LNCaP clone FGC (cell line): ENCODE results near the gene BRIX1.

Experiments used
- DNase-seq: peaks from one replicate; pipeline ENCODE4 v3.0.0-alpha.2; 2011; ENCODE audit warnings: low read depth
- H3K4me3 ChIP-seq: 2 replicates; pipeline ENCODE4 v1.5.1; 2011; ENCODE audit warnings: mild to moderate bottlenecking, low read depth, low read length, control low read depth
- TF ChIP-seq, protein P1 (sequence below): IDR thresholded peaks from 2 replicates; pipeline ENCODE4 v1.5.1; 2012; ENCODE audit warnings: mild to moderate bottlenecking; ENCODE audit not compliant: control insufficient read depth, insufficient read depth; ENCODE audit errors: extremely low read depth

BRIX1 gene

DNA sequence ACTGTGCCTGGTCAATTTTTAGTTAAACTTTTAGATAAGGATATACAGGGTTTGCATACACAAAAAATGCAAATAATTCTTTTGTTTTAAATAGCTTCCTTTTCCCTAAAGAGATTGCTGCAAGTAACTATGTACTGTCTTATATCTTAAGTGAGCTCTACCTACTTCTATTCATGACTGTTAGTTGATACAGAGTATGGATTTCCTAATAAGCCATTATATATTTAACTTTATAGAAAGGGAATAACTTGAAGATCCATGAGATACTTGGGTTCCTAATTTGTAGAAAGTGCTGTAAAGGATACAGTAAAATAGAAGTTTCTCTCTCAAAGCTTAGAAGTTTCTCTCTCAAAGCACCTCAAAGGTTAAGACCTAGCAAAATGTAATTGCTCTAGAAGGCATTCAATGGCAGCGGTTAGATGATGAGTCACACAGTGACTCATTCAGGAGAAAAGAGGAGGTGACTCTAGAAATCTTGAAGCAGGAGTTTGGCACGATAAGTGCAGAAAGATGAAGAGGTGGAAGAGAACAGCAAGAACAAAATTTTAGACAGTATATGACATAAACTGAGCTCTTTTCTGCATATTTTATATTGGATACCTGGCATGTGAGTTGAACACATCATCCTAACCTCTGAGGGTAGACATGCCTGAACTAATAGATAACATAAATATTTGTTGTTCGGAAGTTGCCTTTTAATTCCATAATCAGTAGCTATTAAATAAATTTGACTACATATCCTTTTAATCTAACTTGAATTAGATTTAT lies 8.4 kb downstream of the BRIX1 start:
- no peak overlapping the region for H3K4me3 ChIP-seq
- DNase-seq: no peak
- TF ChIP-seq, protein P1, sequence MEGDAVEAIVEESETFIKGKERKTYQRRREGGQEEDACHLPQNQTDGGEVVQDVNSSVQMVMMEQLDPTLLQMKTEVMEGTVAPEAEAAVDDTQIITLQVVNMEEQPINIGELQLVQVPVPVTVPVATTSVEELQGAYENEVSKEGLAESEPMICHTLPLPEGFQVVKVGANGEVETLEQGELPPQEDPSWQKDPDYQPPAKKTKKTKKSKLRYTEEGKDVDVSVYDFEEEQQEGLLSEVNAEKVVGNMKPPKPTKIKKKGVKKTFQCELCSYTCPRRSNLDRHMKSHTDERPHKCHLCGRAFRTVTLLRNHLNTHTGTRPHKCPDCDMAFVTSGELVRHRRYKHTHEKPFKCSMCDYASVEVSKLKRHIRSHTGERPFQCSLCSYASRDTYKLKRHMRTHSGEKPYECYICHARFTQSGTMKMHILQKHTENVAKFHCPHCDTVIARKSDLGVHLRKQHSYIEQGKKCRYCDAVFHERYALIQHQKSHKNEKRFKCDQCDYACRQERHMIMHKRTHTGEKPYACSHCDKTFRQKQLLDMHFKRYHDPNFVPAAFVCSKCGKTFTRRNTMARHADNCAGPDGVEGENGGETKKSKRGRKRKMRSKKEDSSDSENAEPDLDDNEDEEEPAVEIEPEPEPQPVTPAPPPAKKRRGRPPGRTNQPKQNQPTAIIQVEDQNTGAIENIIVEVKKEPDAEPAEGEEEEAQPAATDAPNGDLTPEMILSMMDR: no peak

DNA sequence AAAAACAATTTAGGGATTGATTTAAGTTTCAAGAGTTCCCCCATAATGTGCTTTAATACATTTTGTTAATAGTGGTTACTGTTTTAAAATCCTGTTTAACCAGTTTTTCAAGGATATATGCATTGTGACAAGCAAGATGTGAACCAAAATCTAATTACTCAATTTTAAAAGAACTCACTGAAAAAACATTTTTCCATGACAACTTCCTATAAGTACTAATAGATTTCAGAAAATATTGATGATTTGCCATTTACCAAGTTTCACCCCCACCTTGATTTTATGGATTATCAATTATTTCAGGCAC lies 8.9 kb downstream of the BRIX1 start:
- no peak overlapping the region for H3K4me3 ChIP-seq
- no peak for DNase-seq
- TF ChIP-seq, protein P1: no peak

DNA sequence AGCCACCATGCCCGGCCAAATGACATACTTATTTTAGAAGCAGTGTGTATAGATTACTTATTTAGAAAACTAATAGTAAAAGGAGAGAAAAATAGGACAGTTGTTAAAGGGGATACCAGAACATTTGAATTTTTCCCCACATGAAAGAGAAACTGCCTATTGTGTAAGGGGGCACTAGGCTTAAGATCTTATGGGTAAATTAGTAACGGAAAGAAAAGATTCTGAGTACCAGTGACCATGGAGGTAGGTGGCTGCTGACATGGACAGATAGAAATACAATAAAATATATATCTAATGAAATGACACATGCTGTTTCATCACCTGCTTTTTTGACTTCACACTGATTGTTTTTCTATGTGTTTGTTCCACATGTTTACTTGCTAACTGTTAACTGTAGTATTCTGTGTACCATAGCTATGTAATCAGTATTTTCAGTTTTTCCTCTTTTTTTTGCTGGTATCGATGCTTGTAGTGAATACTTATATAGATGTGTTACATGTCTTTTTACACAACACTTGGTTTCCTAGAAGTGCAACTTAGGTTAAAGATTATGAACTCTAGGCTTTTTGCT lies 10.9 kb downstream of the BRIX1 start:
- H3K4me3 ChIP-seq: no peak overlapping the region
- DNase-seq: no peak
- TF ChIP-seq, protein P1: no peak

DNA sequence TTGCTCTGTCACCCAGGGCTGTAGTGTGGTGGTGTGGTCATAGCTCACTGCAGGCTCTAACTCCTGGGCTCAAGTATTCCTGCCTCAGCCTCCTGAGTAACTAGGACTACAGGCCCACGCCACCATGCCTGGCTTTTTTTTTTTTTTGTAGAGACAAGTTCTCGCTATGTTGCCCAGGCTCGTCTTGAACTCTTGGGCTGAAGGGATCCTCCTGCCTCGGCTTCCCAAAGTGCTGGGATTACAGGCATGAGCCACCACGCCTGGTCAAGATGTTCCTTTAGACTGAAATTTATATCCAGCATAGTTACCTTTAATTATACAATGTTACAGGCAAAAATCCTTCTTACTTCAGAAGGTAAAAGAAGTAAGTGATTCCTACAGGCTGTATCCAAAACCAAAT lies 12.3 kb downstream of the BRIX1 start:
- DNase-seq: no peak
- TF ChIP-seq, protein P1: no peak
- no peak overlapping the region for H3K4me3 ChIP-seq

DNA sequence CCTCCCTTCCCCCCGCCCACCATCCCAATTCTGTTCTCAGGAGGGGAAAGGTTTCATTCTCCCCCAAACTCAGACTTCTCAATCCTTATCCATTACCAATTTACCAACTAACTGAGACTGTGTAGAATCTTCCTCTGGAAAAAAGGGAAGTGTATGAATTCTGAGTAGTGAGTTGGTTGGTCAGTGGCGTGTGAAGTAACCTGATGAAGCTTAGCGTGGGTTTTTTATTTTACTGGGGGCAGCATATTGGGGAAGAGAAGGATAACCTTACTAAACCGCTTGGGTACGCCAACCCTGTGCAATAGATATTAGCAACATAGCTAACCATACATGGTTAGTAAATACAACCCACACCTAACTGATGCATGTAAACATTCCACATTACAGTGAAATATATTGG lies 12.8 kb downstream of the BRIX1 start:
- TF ChIP-seq, protein P1: no peak
- DNase-seq: no peak
- no peak overlapping the region for H3K4me3 ChIP-seq

DNA sequence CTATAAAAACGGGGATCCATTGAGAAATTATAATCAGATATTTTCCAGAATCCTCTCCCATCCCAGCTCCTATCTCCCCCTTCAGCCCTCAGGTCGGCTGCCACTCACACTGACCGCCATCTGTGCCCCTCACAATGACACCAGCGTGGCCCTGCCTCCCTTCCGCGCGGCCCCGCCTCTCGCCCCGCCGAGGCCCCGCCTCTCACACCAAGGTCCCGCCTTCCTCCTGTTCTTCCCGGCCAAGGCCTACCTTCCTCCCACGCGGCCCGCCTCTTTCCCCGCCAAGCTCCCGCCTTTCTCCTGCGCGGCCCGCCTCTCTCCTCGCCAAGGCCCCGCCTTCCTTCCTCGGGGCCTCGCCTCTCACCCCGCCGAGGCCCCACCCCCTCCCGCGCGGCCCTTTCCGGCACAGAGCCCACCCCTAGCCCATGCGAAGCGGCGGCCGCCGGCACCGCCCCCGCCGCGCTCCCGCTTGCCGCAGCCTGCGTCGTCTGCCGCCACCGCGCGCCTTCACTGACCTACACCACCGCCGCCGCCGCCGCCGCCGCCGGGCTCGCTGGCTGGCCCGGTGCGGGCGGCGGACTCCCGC lies 13.7 kb downstream of the BRIX1 start, which contains the start of gene DNAJC21:
Gene DNAJC21 (plus strand): TSS at position 426 of the 586 bp plus-strand sequence. CDS start 261 bp downstream, outside the sequence.
- DNase-seq: peak; percentile 79
- H3K4me3 ChIP-seq: peak within 1 kb of the TSS; percentile 79
- TF ChIP-seq, protein P1: no peak
